ENCODE measurements around the gene ZNF221. TPM values are rescaled to one million over a fixed set of nuclear protein-coding genes. Genes with fewer than 3 reads are reported as not detected.

The ZNF221 gene
- total RNA-seq, 1 experiment from 2014 or later = 2.5 TPM

DNA sequence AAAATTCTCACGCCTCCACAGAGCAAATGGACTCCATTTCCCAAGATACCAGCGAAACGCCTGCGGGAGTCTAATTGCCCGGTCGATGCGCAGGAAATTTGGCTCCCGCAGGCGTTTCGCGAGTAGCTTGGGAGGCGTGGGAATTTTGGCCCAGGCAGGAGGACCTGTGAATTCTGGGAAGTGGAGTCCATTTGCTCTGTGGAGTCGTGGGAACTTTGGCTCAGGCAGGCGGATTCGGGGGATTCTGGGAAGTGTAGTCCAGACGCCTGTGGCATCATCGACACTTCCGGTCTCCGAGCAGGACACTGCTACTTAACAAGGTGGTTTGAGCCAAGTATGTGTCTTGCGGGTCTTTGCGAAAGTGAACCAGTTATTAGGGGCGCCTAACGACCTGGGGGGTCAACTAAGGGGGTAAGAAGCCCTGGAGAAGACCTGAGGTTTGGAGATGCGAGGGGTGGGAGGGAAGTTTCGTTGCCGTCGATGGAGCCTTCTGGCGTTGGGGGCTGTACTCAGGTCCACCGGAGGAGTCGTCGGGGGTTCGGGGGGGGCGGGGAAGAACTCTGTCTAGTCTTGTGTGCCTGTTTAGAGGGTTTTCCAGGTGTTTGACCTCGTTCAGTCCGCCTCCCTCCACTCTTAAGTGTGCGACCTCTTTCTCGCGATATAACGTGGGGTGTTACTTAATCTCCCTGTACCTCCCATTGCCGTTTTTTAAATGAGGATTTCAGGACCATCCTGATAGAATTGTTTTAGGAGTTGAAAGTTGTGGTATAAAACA lies 33.1 kb downstream of the ZNF221 start, which contains the start of gene ZNF155:
Gene ZNF155 (plus strand): TSS at position 277 of the 775 bp plus-strand sequence. CDS start 4,356 bp downstream, outside the sequence.
- no peak within 1 kb of the TSS for H2AFZ ChIP-seq (ENCODE audit: low read depth, low read length, poor library complexity, severe bottlenecking)
- ChIA-PET RAD21 (ENCODE audit: low non-redundant PET in 1 of 2, low total read pairs in 2 of 2, uncharacterized antibody in 2 of 2, unreplicated experiment in 2 of 2) (no interaction called here), CTCF (no interaction called here), POLR2A (no interaction called here)
- no peaks in the 10 kb centered on the region for H3K79me2 ChIP-seq (ENCODE audit: insufficient read depth, low read length)
- H3K9me3 ChIP-seq (ENCODE audit: control insufficient read depth in 1 of 2, insufficient read depth in 1 of 2, low read depth in 1 of 2, low read length in 2 of 2) = no peaks in the 10 kb centered on the region; a peak in 1 of 4 replicates
- TF ChIP-seq ELF1 (IDR thresholded peaks at IDR 0.05; ENCODE audit: borderline replicate concordance, low read depth) (peak; percentile 64), POLR2A (IDR thresholded peaks at IDR 0.05; ENCODE audit: borderline replicate concordance, extremely low read depth, insufficient read depth, insufficient read length) (no peak)
- no peaks in the 10 kb centered on the region for H3K4me1 ChIP-seq (ENCODE audit: control insufficient read depth in 1 of 2, insufficient read depth in 2 of 2, low read length in 2 of 2)
- H3K4me3 ChIP-seq (replicated peaks in 1 of 2; ENCODE audit: low read depth in 1 of 2, low read length in 2 of 2) = peak within 1 kb of the TSS; percentile 44
- no peak within 1 kb of the TSS for H3K27ac ChIP-seq (ENCODE audit: low read depth, low read length)
- H4K20me1 ChIP-seq (ENCODE audit: insufficient read depth) = no peaks in the 10 kb centered on the region; the same call in 1 of the 2 replicates
- BruUV-seq (replicated peaks) = no TSS peak
- peak within 1 kb of the TSS; percentile 57 for H3K4me2 ChIP-seq (ENCODE audit: low read length)
- intact Hi-C loops (cut with micrococcal nuclease) = no loop called here
- no peaks in the 10 kb centered on the region for H3K36me3 ChIP-seq (ENCODE audit: control insufficient read depth in 1 of 2, insufficient read depth in 2 of 2, low read length in 2 of 2)
- ATAC-seq (peak; percentile 98), DNase-seq (ENCODE audit: low read depth, low spot score) (peak; percentile 86)
- H3K27me3 ChIP-seq (ENCODE audit: insufficient read depth, low read length) = no peaks in the 10 kb centered on the region
- H3K9ac ChIP-seq (ENCODE audit: low read length) = no peak within 1 kb of the TSS
- no peaks in the 10 kb centered on the region for H3K9me2 ChIP-seq (ENCODE audit: insufficient read depth)

DNA sequence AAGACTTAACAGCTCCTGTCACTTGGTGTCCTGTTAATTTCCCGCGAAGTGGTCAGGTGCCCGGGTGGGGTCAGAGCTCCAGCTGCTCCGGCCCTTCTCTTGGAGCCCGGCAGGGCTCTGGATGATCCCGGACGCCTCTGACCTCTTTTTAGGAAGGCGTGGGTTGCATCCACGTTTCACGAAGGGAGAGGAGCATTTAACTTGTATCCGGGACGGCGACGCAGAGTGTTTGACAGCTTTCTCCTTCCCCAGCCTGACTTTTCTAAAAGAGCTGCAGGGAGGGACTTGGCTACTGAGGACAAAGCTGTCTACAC lies 33.6 kb downstream of the ZNF221 start:
- H3K36me3 ChIP-seq (ENCODE audit: control insufficient read depth in 1 of 2, insufficient read depth in 2 of 2, low read length in 2 of 2) = no peaks in the 10 kb centered on the region
- POLR2A ChIA-PET = no interaction called here
- H3K9ac ChIP-seq (ENCODE audit: low read length) = no peak overlapping the region
- BruUV-seq (replicated peaks) = TSS peak; percentile 63
- RAD21 ChIA-PET (ENCODE audit: low non-redundant PET in 1 of 2, low total read pairs in 2 of 2, uncharacterized antibody in 2 of 2, unreplicated experiment in 2 of 2) = no interaction called here
- CTCF ChIA-PET = no interaction called here
- no peaks in the 10 kb centered on the region for H3K27me3 ChIP-seq (ENCODE audit: insufficient read depth, low read length)
- H3K27ac ChIP-seq (ENCODE audit: low read depth, low read length) = no peak overlapping the region
- ATAC-seq (no peak), DNase-seq (ENCODE audit: low read depth, low spot score) (no peak)
- H3K4me1 ChIP-seq (ENCODE audit: control insufficient read depth in 1 of 2, insufficient read depth in 2 of 2, low read length in 2 of 2) = no peaks in the 10 kb centered on the region
- H3K9me2 ChIP-seq (ENCODE audit: insufficient read depth) = no peaks in the 10 kb centered on the region
- peak overlapping the region; percentile 44 for H3K4me3 ChIP-seq (replicated peaks in 1 of 2; ENCODE audit: low read depth in 1 of 2, low read length in 2 of 2)
- intact Hi-C loops (cut with micrococcal nuclease) = no loop called here
- H3K9me3 ChIP-seq (ENCODE audit: control insufficient read depth in 1 of 2, insufficient read depth in 1 of 2, low read depth in 1 of 2, low read length in 2 of 2) = no peaks in the 10 kb centered on the region; a peak in 1 of 4 replicates
- H3K79me2 ChIP-seq (ENCODE audit: insufficient read depth, low read length) = no peaks in the 10 kb centered on the region
- peak overlapping the region; percentile 57 for H3K4me2 ChIP-seq (ENCODE audit: low read length)
- H4K20me1 ChIP-seq (ENCODE audit: insufficient read depth) = no peaks in the 10 kb centered on the region; the same call in 1 of the 2 replicates
- TF ChIP-seq CEBPB (IDR thresholded peaks at IDR 0.05; ENCODE audit: low read depth) (no peak), EZH2 (IDR thresholded peaks at IDR 0.05) (no peak)
- TF ChIP-seq, protein P1, sequence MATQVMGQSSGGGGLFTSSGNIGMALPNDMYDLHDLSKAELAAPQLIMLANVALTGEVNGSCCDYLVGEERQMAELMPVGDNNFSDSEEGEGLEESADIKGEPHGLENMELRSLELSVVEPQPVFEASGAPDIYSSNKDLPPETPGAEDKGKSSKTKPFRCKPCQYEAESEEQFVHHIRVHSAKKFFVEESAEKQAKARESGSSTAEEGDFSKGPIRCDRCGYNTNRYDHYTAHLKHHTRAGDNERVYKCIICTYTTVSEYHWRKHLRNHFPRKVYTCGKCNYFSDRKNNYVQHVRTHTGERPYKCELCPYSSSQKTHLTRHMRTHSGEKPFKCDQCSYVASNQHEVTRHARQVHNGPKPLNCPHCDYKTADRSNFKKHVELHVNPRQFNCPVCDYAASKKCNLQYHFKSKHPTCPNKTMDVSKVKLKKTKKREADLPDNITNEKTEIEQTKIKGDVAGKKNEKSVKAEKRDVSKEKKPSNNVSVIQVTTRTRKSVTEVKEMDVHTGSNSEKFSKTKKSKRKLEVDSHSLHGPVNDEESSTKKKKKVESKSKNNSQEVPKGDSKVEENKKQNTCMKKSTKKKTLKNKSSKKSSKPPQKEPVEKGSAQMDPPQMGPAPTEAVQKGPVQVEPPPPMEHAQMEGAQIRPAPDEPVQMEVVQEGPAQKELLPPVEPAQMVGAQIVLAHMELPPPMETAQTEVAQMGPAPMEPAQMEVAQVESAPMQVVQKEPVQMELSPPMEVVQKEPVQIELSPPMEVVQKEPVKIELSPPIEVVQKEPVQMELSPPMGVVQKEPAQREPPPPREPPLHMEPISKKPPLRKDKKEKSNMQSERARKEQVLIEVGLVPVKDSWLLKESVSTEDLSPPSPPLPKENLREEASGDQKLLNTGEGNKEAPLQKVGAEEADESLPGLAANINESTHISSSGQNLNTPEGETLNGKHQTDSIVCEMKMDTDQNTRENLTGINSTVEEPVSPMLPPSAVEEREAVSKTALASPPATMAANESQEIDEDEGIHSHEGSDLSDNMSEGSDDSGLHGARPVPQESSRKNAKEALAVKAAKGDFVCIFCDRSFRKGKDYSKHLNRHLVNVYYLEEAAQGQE (IDR thresholded peaks at IDR 0.05; ENCODE audit: low read depth) = no peak
- H2AFZ ChIP-seq (ENCODE audit: low read depth, low read length, poor library complexity, severe bottlenecking) = no peak overlapping the region
